ENCODE measurements around the gene KIRREL1.
A peak's percentile ranks its signal among the peaks of the same experiment; 100 is the strongest.

The KIRREL1 gene

GRCh38 chr1:157958263-157958662 is 35.2 kb upstream of the KIRREL1 start:
- Histone ChIP-seq H3K27ac (ENCODE audit: low read depth, low read length) (no peak overlapping the region), H3K27me3 (ENCODE audit: control insufficient read depth in 5 of 5, insufficient read depth in 4 of 5, low read length in 5 of 5) (peaks cover 0 to 16% (median 4%) of the 10 kb centered on the region in 5 donors), H3K4me1 (ENCODE audit: control insufficient read depth in 5 of 5, insufficient read depth in 5 of 5, low read length in 5 of 5) (peaks cover 0 to 5% (median 0%) of the 10 kb centered on the region in 5 donors), H3K4me3 (ENCODE audit: low read depth in 1 of 5, low read length in 5 of 5) (no peak overlapping the region), H3K36me3 (ENCODE audit: control insufficient read depth in 5 of 5, insufficient read depth in 5 of 5, low read length in 5 of 5) (no peaks in the 10 kb centered on the region), H3K9ac (ENCODE audit: low read length in 5 of 5) (no peak overlapping the region), H3K9me3 (ENCODE audit: control insufficient read depth in 5 of 5, low read length in 5 of 5) (no peaks in the 10 kb centered on the region)

GRCh38 chr1:157959750-157960149 is 33.7 kb upstream of the KIRREL1 start:
- H3K9me3 ChIP-seq (ENCODE audit: control insufficient read depth in 5 of 5, low read length in 5 of 5), result no peaks in the 10 kb centered on the region
- peaks cover 0 to 5% (median 3%) of the 10 kb centered on the region in 5 donors for H3K4me1 ChIP-seq (ENCODE audit: control insufficient read depth in 5 of 5, insufficient read depth in 5 of 5, low read length in 5 of 5)
- no peak overlapping the region for H3K27ac ChIP-seq (ENCODE audit: low read depth, low read length)
- H3K4me3 ChIP-seq (ENCODE audit: low read depth in 1 of 5, low read length in 5 of 5), result no peak overlapping the region
- H3K36me3 ChIP-seq (ENCODE audit: control insufficient read depth in 5 of 5, insufficient read depth in 5 of 5, low read length in 5 of 5), result no peaks in the 10 kb centered on the region
- peaks cover 0 to 16% (median 5%) of the 10 kb centered on the region in 5 donors for H3K27me3 ChIP-seq (ENCODE audit: control insufficient read depth in 5 of 5, insufficient read depth in 4 of 5, low read length in 5 of 5)
- H3K9ac ChIP-seq (ENCODE audit: low read length in 5 of 5), result no peak overlapping the region

- Histone ChIP-seq H3K27me3 (ENCODE audit: control insufficient read depth in 5 of 5, insufficient read depth in 4 of 5, low read length in 5 of 5) (peaks cover 0 to 16% (median 5%) of the 10 kb centered on the region in 5 donors), H3K4me3 (ENCODE audit: low read depth in 1 of 5, low read length in 5 of 5) (no peak overlapping the region), H3K9ac (ENCODE audit: low read length in 5 of 5) (no peak overlapping the region), H3K4me1 (ENCODE audit: control insufficient read depth in 5 of 5, insufficient read depth in 5 of 5, low read length in 5 of 5) (peaks cover 0 to 5% (median 3%) of the 10 kb centered on the region in 5 donors), H3K36me3 (ENCODE audit: control insufficient read depth in 5 of 5, insufficient read depth in 5 of 5, low read length in 5 of 5) (no peaks in the 10 kb centered on the region), H3K9me3 (ENCODE audit: control insufficient read depth in 5 of 5, low read length in 5 of 5) (no peaks in the 10 kb centered on the region), H3K27ac (ENCODE audit: low read depth, low read length) (no peak overlapping the region)
Measured at GRCh38 chr1:157960773-157961172, 32.7 kb upstream of the KIRREL1 start.

- Histone ChIP-seq H3K9me3 (ENCODE audit: control insufficient read depth in 5 of 5, low read length in 5 of 5) (peaks cover 0 to 1% (median 0%) of the 10 kb centered on the region in 5 donors), H3K4me3 (ENCODE audit: low read depth in 1 of 5, low read length in 5 of 5) (no peak overlapping the region), H3K4me1 (ENCODE audit: control insufficient read depth in 5 of 5, insufficient read depth in 5 of 5, low read length in 5 of 5) (peaks cover 0 to 3% (median 0%) of the 10 kb centered on the region in 5 donors), H3K27me3 (ENCODE audit: control insufficient read depth in 5 of 5, insufficient read depth in 4 of 5, low read length in 5 of 5) (peaks cover 0 to 12% (median 4%) of the 10 kb centered on the region in 5 donors), H3K27ac (ENCODE audit: low read depth, low read length) (no peak overlapping the region), H3K9ac (ENCODE audit: low read length in 5 of 5) (peak overlapping the region in 1 of 5 donors; percentile 26), H3K36me3 (ENCODE audit: control insufficient read depth in 5 of 5, insufficient read depth in 5 of 5, low read length in 5 of 5) (no peaks in the 10 kb centered on the region)
Measured at GRCh38 chr1:157961805-157962762, 31.4 kb upstream of the KIRREL1 start.

GRCh38 chr1:157963713-157964112 is 29.7 kb upstream of the KIRREL1 start:
- H3K9ac ChIP-seq (ENCODE audit: low read length in 5 of 5), result no peak overlapping the region
- H3K9me3 ChIP-seq (ENCODE audit: control insufficient read depth in 5 of 5, low read length in 5 of 5), result peaks cover 0 to 5% (median 0%) of the 10 kb centered on the region in 5 donors
- peaks cover 0 to 10% (median 4%) of the 10 kb centered on the region in 5 donors for H3K27me3 ChIP-seq (ENCODE audit: control insufficient read depth in 5 of 5, insufficient read depth in 4 of 5, low read length in 5 of 5)
- no peak overlapping the region for H3K4me3 ChIP-seq (ENCODE audit: low read depth in 1 of 5, low read length in 5 of 5)
- no peak overlapping the region for H3K27ac ChIP-seq (ENCODE audit: low read depth, low read length)
- H3K4me1 ChIP-seq (ENCODE audit: control insufficient read depth in 5 of 5, insufficient read depth in 5 of 5, low read length in 5 of 5), result peaks cover 0 to 9% (median 5%) of the 10 kb centered on the region in 5 donors
- no peaks in the 10 kb centered on the region for H3K36me3 ChIP-seq (ENCODE audit: control insufficient read depth in 5 of 5, insufficient read depth in 5 of 5, low read length in 5 of 5)

GRCh38 chr1:157965584-157965983 is 27.9 kb upstream of the KIRREL1 start:
- Histone ChIP-seq H3K4me3 (ENCODE audit: low read depth in 1 of 5, low read length in 5 of 5) (no peak overlapping the region), H3K9ac (ENCODE audit: low read length in 5 of 5) (no peak overlapping the region), H3K4me1 (ENCODE audit: control insufficient read depth in 5 of 5, insufficient read depth in 5 of 5, low read length in 5 of 5) (peaks cover 0 to 22% (median 11%) of the 10 kb centered on the region in 5 donors), H3K9me3 (ENCODE audit: control insufficient read depth in 5 of 5, low read length in 5 of 5) (peaks cover 0 to 5% (median 0%) of the 10 kb centered on the region in 5 donors), H3K27ac (ENCODE audit: low read depth, low read length) (no peak overlapping the region), H3K27me3 (ENCODE audit: control insufficient read depth in 5 of 5, insufficient read depth in 4 of 5, low read length in 5 of 5) (peaks cover 0 to 10% (median 3%) of the 10 kb centered on the region in 5 donors), H3K36me3 (ENCODE audit: control insufficient read depth in 5 of 5, insufficient read depth in 5 of 5, low read length in 5 of 5) (no peaks in the 10 kb centered on the region)

GRCh38 chr1:157966031-157966537 is 27.4 kb upstream of the KIRREL1 start:
- no peak overlapping the region for H3K9ac ChIP-seq (ENCODE audit: low read length in 5 of 5)
- H3K4me1 ChIP-seq (ENCODE audit: control insufficient read depth in 5 of 5, insufficient read depth in 5 of 5, low read length in 5 of 5), result peaks cover 0 to 22% (median 11%) of the 10 kb centered on the region in 5 donors
- no peak overlapping the region for H3K27ac ChIP-seq (ENCODE audit: low read depth, low read length)
- no peaks in the 10 kb centered on the region for H3K36me3 ChIP-seq (ENCODE audit: control insufficient read depth in 5 of 5, insufficient read depth in 5 of 5, low read length in 5 of 5)
- H3K27me3 ChIP-seq (ENCODE audit: control insufficient read depth in 5 of 5, insufficient read depth in 4 of 5, low read length in 5 of 5), result peaks cover 0 to 10% (median 3%) of the 10 kb centered on the region in 5 donors
- H3K4me3 ChIP-seq (ENCODE audit: low read depth in 1 of 5, low read length in 5 of 5), result no peak overlapping the region
- H3K9me3 ChIP-seq (ENCODE audit: control insufficient read depth in 5 of 5, low read length in 5 of 5), result peaks cover 0 to 5% (median 0%) of the 10 kb centered on the region in 5 donors

GRCh38 chr1:157967205-157967604 is 26.2 kb upstream of the KIRREL1 start:
- H3K4me3 ChIP-seq (ENCODE audit: low read depth in 1 of 5, low read length in 5 of 5), result no peak overlapping the region
- no peak overlapping the region for H3K27ac ChIP-seq (ENCODE audit: low read depth, low read length)
- no peak overlapping the region for H3K9ac ChIP-seq (ENCODE audit: low read length in 5 of 5)
- peaks cover 0 to 8% (median 2%) of the 10 kb centered on the region in 5 donors for H3K27me3 ChIP-seq (ENCODE audit: control insufficient read depth in 5 of 5, insufficient read depth in 4 of 5, low read length in 5 of 5)
- no peaks in the 10 kb centered on the region for H3K36me3 ChIP-seq (ENCODE audit: control insufficient read depth in 5 of 5, insufficient read depth in 5 of 5, low read length in 5 of 5)
- peaks cover 0 to 5% (median 0%) of the 10 kb centered on the region in 5 donors for H3K9me3 ChIP-seq (ENCODE audit: control insufficient read depth in 5 of 5, low read length in 5 of 5)
- peaks cover 0 to 22% (median 14%) of the 10 kb centered on the region in 5 donors for H3K4me1 ChIP-seq (ENCODE audit: control insufficient read depth in 5 of 5, insufficient read depth in 5 of 5, low read length in 5 of 5)

GRCh38 chr1:157968508-157968907 is 24.9 kb upstream of the KIRREL1 start:
- H3K9ac ChIP-seq (ENCODE audit: low read length in 5 of 5), result no peak overlapping the region
- no peaks in the 10 kb centered on the region for H3K36me3 ChIP-seq (ENCODE audit: control insufficient read depth in 5 of 5, insufficient read depth in 5 of 5, low read length in 5 of 5)
- peaks cover 0 to 2% (median 0%) of the 10 kb centered on the region in 5 donors for H3K27me3 ChIP-seq (ENCODE audit: control insufficient read depth in 5 of 5, insufficient read depth in 4 of 5, low read length in 5 of 5)
- H3K4me1 ChIP-seq (ENCODE audit: control insufficient read depth in 5 of 5, insufficient read depth in 5 of 5, low read length in 5 of 5), result peaks cover 0 to 22% (median 16%) of the 10 kb centered on the region in 5 donors
- no peak overlapping the region for H3K4me3 ChIP-seq (ENCODE audit: low read depth in 1 of 5, low read length in 5 of 5)
- peaks cover 0 to 5% (median 0%) of the 10 kb centered on the region in 5 donors for H3K9me3 ChIP-seq (ENCODE audit: control insufficient read depth in 5 of 5, low read length in 5 of 5)
- H3K27ac ChIP-seq (ENCODE audit: low read depth, low read length), result no peak overlapping the region

GRCh38 chr1:157968946-157969345 is 24.5 kb upstream of the KIRREL1 start:
- H3K9me3 ChIP-seq (ENCODE audit: control insufficient read depth in 5 of 5, low read length in 5 of 5), result peaks cover 0 to 5% (median 0%) of the 10 kb centered on the region in 5 donors
- H3K4me3 ChIP-seq (ENCODE audit: low read depth in 1 of 5, low read length in 5 of 5), result no peak overlapping the region
- H3K27me3 ChIP-seq (ENCODE audit: control insufficient read depth in 5 of 5, insufficient read depth in 4 of 5, low read length in 5 of 5), result no peaks in the 10 kb centered on the region
- H3K4me1 ChIP-seq (ENCODE audit: control insufficient read depth in 5 of 5, insufficient read depth in 5 of 5, low read length in 5 of 5), result peaks cover 0 to 22% (median 16%) of the 10 kb centered on the region in 5 donors
- H3K36me3 ChIP-seq (ENCODE audit: control insufficient read depth in 5 of 5, insufficient read depth in 5 of 5, low read length in 5 of 5), result no peaks in the 10 kb centered on the region
- no peak overlapping the region for H3K27ac ChIP-seq (ENCODE audit: low read depth, low read length)
- no peak overlapping the region for H3K9ac ChIP-seq (ENCODE audit: low read length in 5 of 5)

Measured in subcutaneous abdominal adipose tissue (tissue), 5 donors.